A549 (cell line): ENCODE measurements around the gene NUP210.

ENCODE experiments used
- CEBPB ChIP-seq, 2 experiments: fragments of >200 bp in 1 of 2; sonication (Bioruptor Twin) in 1 of 2; formaldehyde crosslinking in 1 of 2; IDR thresholded peaks; 2 replicates each; pipeline ENCODE4 v1.6.1; 2012 to 2016
- FOXS1 ChIP-seq: fragments of 250-450 bp; sonication (Bioruptor Pico); IDR thresholded peaks from 2 replicates; pipeline ENCODE4 v1.5.0; 2020; ENCODE audit warnings: mild to moderate bottlenecking, moderate library complexity
- RAD21 ChIP-seq, 2 experiments: fragments of >200 bp in 1 of 2; sonication (Bioruptor Twin) in 1 of 2; formaldehyde crosslinking in 1 of 2; IDR thresholded peaks in 1 of 2; conservative IDR thresholded peaks in 1 of 2; 2 replicates in 1 of 2; 3 replicates in 1 of 2; pipeline ENCODE4 v1.6.1; 2012 to 2018; ENCODE audit warnings: inconsistent platforms in 1 of 2
- RNF2 ChIP-seq: fragments of 200-600 bp; sonication (generic); IDR thresholded peaks from 2 replicates; pipeline ENCODE4 v1.6.1; 2016; ENCODE audit warnings: low read depth, mild to moderate bottlenecking, antibody characterized with exemption, moderate library complexity, borderline replicate concordance
- USF2 ChIP-seq: fragments of 450-650 bp; IDR thresholded peaks from 2 replicates; pipeline ENCODE4 v1.6.1; 2014; ENCODE audit warnings: antibody characterized with exemption
- TF ChIP-seq, protein P1 (sequence below): fragments of >200 bp; sonication (Bioruptor Twin); formaldehyde crosslinking; IDR thresholded peaks from 3 replicates; pipeline ENCODE4 v1.5.1; 2016

DNA sequence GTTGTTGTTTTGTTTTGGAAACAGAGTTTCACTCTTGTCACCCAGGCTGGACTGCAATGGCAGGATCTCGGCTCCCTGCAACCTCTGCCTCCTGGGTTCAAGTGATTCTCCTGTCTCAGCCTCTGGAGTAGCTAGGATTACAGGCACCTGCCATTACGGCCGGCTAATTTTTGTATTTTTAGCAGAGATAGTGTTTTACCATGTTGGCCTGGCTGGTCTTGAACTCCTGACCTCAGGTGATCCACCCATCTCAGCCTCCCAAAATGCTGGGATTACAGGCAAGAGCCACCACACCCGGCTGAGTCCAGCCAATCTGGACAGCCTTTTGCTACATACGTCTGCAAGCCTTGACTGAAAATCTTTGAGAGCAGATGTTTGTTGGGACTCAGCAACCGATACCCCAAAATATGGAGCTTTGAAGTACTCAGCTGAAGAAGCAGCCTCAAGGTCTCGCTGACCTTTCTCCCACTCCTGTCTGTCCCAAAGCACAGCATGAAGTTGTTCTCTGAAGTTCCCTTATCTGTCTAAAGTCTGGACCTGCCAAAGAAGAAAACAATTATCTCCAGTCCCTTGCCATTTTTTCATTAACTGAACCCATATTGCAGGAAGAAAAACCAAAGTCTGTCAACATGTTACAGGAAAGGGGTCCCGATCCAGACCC lies 9.6 kb upstream of the NUP210 start:
- TF ChIP-seq, protein P1, sequence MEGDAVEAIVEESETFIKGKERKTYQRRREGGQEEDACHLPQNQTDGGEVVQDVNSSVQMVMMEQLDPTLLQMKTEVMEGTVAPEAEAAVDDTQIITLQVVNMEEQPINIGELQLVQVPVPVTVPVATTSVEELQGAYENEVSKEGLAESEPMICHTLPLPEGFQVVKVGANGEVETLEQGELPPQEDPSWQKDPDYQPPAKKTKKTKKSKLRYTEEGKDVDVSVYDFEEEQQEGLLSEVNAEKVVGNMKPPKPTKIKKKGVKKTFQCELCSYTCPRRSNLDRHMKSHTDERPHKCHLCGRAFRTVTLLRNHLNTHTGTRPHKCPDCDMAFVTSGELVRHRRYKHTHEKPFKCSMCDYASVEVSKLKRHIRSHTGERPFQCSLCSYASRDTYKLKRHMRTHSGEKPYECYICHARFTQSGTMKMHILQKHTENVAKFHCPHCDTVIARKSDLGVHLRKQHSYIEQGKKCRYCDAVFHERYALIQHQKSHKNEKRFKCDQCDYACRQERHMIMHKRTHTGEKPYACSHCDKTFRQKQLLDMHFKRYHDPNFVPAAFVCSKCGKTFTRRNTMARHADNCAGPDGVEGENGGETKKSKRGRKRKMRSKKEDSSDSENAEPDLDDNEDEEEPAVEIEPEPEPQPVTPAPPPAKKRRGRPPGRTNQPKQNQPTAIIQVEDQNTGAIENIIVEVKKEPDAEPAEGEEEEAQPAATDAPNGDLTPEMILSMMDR = no peak
- TF ChIP-seq RNF2 (no peak), FOXS1 (CRISPR knock-in tag) (no peak), CEBPB (IDR thresholded peaks at IDR 0.05) (no peak), USF2 (no peak), RAD21 (conservative IDR thresholded peaks at IDR 0.05 in 1 of 2, IDR thresholded peaks at IDR 0.05 in 1 of 2) (no peak)
